ENCODE measurements around the gene TBC1D30.
A peak's percentile ranks its signal among the peaks of the same experiment; 100 is the strongest.

TBC1D30 gene

DNA sequence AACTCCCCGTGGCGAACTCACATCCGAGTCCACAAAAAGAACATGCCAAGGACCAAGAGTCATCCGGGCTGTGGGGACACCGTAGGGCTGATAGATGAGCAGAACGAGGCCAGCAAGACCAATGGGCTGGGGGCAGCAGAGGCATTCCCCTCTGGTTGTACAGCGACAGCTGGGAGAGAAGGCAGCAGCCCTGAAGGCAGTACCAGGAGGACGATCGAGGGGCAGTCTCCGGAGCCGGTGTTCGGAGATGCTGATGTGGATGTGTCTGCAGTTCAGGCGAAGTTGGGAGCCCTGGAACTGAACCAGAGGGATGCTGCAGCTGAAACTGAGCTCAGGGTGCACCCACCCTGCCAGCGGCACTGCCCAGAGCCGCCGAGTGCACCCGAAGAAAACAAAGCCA lies 50.7 kb downstream of the TBC1D30 start:
- Histone ChIP-seq H3K79me1 (ENCODE audit: low read depth, low read length) (no peaks in the 10 kb centered on the region), H3K14ac (ENCODE audit: low read length) (no peak overlapping the region), H3K36me3 (replicated peaks in 1 of 2; ENCODE audit: control insufficient read depth in 2 of 2, insufficient read depth in 2 of 2, low read length in 2 of 2) (no peaks in the 10 kb centered on the region), H3K4me3 (ENCODE audit: low read length in 2 of 2) (no peak overlapping the region), H4K8ac (ENCODE audit: low read depth, low read length) (no peak overlapping the region), H2BK15ac (ENCODE audit: low read length) (no peak overlapping the region), H3K4ac (ENCODE audit: low read length) (no peak overlapping the region), H2BK12ac (ENCODE audit: low read length) (no peak overlapping the region), H2AFZ (ENCODE audit: low read length) (no peak overlapping the region), H3K9me3 (replicated peaks in 1 of 2; ENCODE audit: control insufficient read depth in 2 of 2, insufficient read depth in 1 of 2, low read depth in 1 of 2, low read length in 2 of 2) (peaks cover 0 to 2% of the 10 kb centered on the region in 2 donors), H3K9ac (ENCODE audit: low read depth, low read length, poor library complexity) (peak overlapping the region; percentile 31), H2AK5ac (ENCODE audit: low read depth, low read length) (no peak overlapping the region), H3K4me2 (ENCODE audit: insufficient read depth, low read length, poor library complexity, severe bottlenecking) (no peak overlapping the region), H3K23ac (ENCODE audit: low read depth, low read length, poor library complexity) (no peak overlapping the region), H3K27me3 (ENCODE audit: control insufficient read depth in 3 of 3, insufficient read depth in 3 of 3, low read depth in 1 of 3, low read length in 3 of 3) (no peaks in the 10 kb centered on the region), H3K18ac (ENCODE audit: low read length) (peak overlapping the region; percentile 81), H3K4me1 (ENCODE audit: control insufficient read depth in 2 of 2, insufficient read depth in 1 of 2, low read depth in 1 of 2, low read length in 2 of 2) (no peaks in the 10 kb centered on the region), H2BK120ac (ENCODE audit: low read depth, low read length) (no peak overlapping the region), H2BK5ac (ENCODE audit: low read length) (no peak overlapping the region), H4K91ac (ENCODE audit: low read depth, low read length, poor library complexity) (no peak overlapping the region), H3K27ac (replicated peaks; ENCODE audit: low read length) (no peak overlapping the region)
- no peak for DNase-seq (ENCODE audit: low spot score)
- WGBS, 2 donors (ENCODE audit: extremely low coverage in 2 of 2, insufficient read length in 2 of 2, insufficient replicate concordance in 1 of 2): no CpG with 5 or more reads among the region's 17 CpGs

DNA sequence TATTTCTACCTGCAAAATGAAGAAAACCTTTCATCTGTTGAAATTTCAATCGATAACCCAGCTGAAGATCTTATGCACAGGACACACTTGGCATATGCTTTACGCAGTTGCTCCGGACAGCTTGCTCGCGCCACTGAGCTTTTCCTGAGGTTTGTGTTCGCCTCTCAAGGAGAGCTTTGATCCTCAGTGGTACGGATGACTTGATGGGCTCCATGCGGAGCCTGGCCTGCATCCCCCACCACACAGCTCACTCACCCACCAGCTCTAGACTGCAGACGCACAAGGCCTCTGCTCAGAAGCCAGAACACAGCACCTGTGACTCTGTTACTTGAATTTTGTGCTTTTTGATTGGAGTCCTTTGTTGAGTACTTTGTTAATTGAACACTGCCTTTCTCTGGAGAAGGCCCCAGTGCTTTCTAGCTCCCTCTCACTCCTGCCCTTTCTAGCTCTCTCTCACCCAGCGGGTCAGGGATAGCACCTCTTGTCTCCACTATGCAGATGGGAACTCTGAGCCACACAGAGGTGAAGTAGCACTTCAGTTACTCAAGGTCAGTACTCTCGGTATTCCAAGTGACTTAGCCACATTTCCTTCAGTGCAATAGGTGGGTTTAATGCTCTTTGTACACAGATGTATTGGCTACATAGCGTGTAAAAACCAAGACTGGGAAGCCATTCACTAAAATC lies 52.1 kb downstream of the TBC1D30 start:
- Histone ChIP-seq H2AFZ (ENCODE audit: low read length) (no peak overlapping the region), H3K9ac (ENCODE audit: low read depth, low read length, poor library complexity) (no peak overlapping the region), H3K27me3 (ENCODE audit: control insufficient read depth in 3 of 3, insufficient read depth in 3 of 3, low read depth in 1 of 3, low read length in 3 of 3) (no peaks in the 10 kb centered on the region), H3K4me3 (ENCODE audit: low read length in 2 of 2) (no peak overlapping the region), H3K18ac (ENCODE audit: low read length) (no peak overlapping the region), H3K14ac (ENCODE audit: low read length) (no peak overlapping the region), H3K4me2 (ENCODE audit: insufficient read depth, low read length, poor library complexity, severe bottlenecking) (no peak overlapping the region), H4K91ac (ENCODE audit: low read depth, low read length, poor library complexity) (no peak overlapping the region), H2BK15ac (ENCODE audit: low read length) (no peak overlapping the region), H2BK5ac (ENCODE audit: low read length) (no peak overlapping the region), H2BK120ac (ENCODE audit: low read depth, low read length) (no peak overlapping the region), H3K4ac (ENCODE audit: low read length) (no peak overlapping the region), H3K23ac (ENCODE audit: low read depth, low read length, poor library complexity) (no peak overlapping the region), H2BK12ac (ENCODE audit: low read length) (no peak overlapping the region), H4K8ac (ENCODE audit: low read depth, low read length) (no peak overlapping the region), H3K27ac (replicated peaks; ENCODE audit: low read length) (no peak overlapping the region), H3K36me3 (replicated peaks in 1 of 2; ENCODE audit: control insufficient read depth in 2 of 2, insufficient read depth in 2 of 2, low read length in 2 of 2) (no peaks in the 10 kb centered on the region), H3K9me3 (replicated peaks in 1 of 2; ENCODE audit: control insufficient read depth in 2 of 2, insufficient read depth in 1 of 2, low read depth in 1 of 2, low read length in 2 of 2) (peaks cover 0 to 6% of the 10 kb centered on the region in 2 donors), H2AK5ac (ENCODE audit: low read depth, low read length) (no peak overlapping the region), H3K79me1 (ENCODE audit: low read depth, low read length) (no peaks in the 10 kb centered on the region), H3K4me1 (ENCODE audit: control insufficient read depth in 2 of 2, insufficient read depth in 1 of 2, low read depth in 1 of 2, low read length in 2 of 2) (no peaks in the 10 kb centered on the region)
- no peak for DNase-seq (ENCODE audit: low spot score)
- WGBS, 2 donors (ENCODE audit: extremely low coverage in 2 of 2, insufficient read length in 2 of 2, insufficient replicate concordance in 1 of 2): no CpG with 5 or more reads among the region's 12 CpGs

DNA sequence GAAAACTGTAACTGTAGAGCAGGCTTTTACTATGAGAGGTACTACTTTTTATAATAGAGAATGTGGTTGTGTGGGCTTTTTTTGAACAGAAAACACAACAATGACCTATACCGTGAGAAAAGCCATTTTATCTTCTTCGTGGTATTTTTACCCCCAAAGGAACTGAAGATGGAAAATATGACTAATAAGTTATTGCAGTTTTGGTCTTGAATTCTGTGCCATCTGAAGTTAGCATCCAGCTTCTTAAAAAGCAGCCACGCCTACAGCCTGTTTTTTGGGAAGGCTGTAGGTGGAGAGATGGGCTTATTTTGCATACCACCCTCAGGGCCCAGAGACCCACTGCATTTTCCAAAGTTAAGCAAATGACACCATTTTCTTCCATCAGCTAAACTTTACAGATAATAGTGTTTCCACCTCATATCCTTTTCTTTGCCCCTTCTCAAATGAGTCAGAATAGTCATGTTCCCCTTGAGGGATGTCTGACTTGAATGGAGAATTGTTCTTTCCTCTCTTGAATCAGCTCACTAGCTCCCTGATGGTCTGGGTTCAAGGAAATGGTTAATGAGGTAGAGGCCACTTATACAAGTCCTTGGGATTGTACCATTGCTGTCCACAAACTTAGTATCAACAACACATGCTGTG lies 53.0 kb downstream of the TBC1D30 start:
- Histone ChIP-seq H3K9me3 (replicated peaks in 1 of 2; ENCODE audit: control insufficient read depth in 2 of 2, insufficient read depth in 1 of 2, low read depth in 1 of 2, low read length in 2 of 2) (peaks cover 0 to 6% of the 10 kb centered on the region in 2 donors), H2AK5ac (ENCODE audit: low read depth, low read length) (no peak overlapping the region), H3K79me1 (ENCODE audit: low read depth, low read length) (no peaks in the 10 kb centered on the region), H2BK120ac (ENCODE audit: low read depth, low read length) (no peak overlapping the region), H3K18ac (ENCODE audit: low read length) (no peak overlapping the region), H3K27me3 (ENCODE audit: control insufficient read depth in 3 of 3, insufficient read depth in 3 of 3, low read depth in 1 of 3, low read length in 3 of 3) (no peaks in the 10 kb centered on the region), H2BK5ac (ENCODE audit: low read length) (no peak overlapping the region), H3K4ac (ENCODE audit: low read length) (no peak overlapping the region), H3K27ac (replicated peaks; ENCODE audit: low read length) (no peak overlapping the region), H3K4me2 (ENCODE audit: insufficient read depth, low read length, poor library complexity, severe bottlenecking) (no peak overlapping the region), H4K8ac (ENCODE audit: low read depth, low read length) (no peak overlapping the region), H3K4me3 (ENCODE audit: low read length in 2 of 2) (no peak overlapping the region), H2BK12ac (ENCODE audit: low read length) (no peak overlapping the region), H3K14ac (ENCODE audit: low read length) (no peak overlapping the region), H3K23ac (ENCODE audit: low read depth, low read length, poor library complexity) (no peak overlapping the region), H2BK15ac (ENCODE audit: low read length) (no peak overlapping the region), H2AFZ (ENCODE audit: low read length) (no peak overlapping the region), H3K4me1 (ENCODE audit: control insufficient read depth in 2 of 2, insufficient read depth in 1 of 2, low read depth in 1 of 2, low read length in 2 of 2) (no peaks in the 10 kb centered on the region), H4K91ac (ENCODE audit: low read depth, low read length, poor library complexity) (no peak overlapping the region), H3K9ac (ENCODE audit: low read depth, low read length, poor library complexity) (no peak overlapping the region), H3K36me3 (replicated peaks in 1 of 2; ENCODE audit: control insufficient read depth in 2 of 2, insufficient read depth in 2 of 2, low read length in 2 of 2) (no peaks in the 10 kb centered on the region)
- no peak for DNase-seq (ENCODE audit: low spot score)
- no CpG with 5 or more reads among the region's 3 CpGs for WGBS, 2 donors (ENCODE audit: extremely low coverage in 2 of 2, insufficient read length in 2 of 2, insufficient replicate concordance in 1 of 2)

DNA sequence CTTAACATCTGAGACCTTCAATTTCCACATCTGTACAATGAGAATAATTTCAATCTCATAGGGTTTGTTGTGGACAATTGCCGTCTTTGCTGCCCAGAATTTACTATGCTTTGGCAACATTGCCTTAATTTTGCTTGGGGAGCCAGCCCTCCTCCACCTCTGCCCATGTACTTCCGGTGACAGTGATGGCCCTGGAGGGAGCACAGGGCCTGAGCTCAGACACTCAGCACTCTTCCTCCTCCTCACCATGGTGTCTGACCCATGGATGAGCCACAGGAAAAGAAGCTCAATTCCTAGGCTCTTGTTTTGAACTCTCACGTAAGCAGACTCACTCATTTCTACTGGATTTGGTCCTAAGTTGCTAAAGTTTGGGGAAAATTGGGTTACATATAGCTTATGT lies 58.2 kb downstream of the TBC1D30 start:
- Histone ChIP-seq H3K4me2 (ENCODE audit: insufficient read depth, low read length, poor library complexity, severe bottlenecking) (no peak overlapping the region), H3K27ac (replicated peaks; ENCODE audit: low read length) (no peak overlapping the region), H3K14ac (ENCODE audit: low read length) (no peak overlapping the region), H3K27me3 (ENCODE audit: control insufficient read depth in 3 of 3, insufficient read depth in 3 of 3, low read depth in 1 of 3, low read length in 3 of 3) (no peaks in the 10 kb centered on the region), H4K91ac (ENCODE audit: low read depth, low read length, poor library complexity) (no peak overlapping the region), H3K9me3 (replicated peaks in 1 of 2; ENCODE audit: control insufficient read depth in 2 of 2, insufficient read depth in 1 of 2, low read depth in 1 of 2, low read length in 2 of 2) (peaks cover 0 to 6% of the 10 kb centered on the region in 2 donors), H3K4ac (ENCODE audit: low read length) (no peak overlapping the region), H3K23ac (ENCODE audit: low read depth, low read length, poor library complexity) (no peak overlapping the region), H3K9ac (ENCODE audit: low read depth, low read length, poor library complexity) (no peak overlapping the region), H2BK15ac (ENCODE audit: low read length) (no peak overlapping the region), H4K8ac (ENCODE audit: low read depth, low read length) (no peak overlapping the region), H3K4me1 (ENCODE audit: control insufficient read depth in 2 of 2, insufficient read depth in 1 of 2, low read depth in 1 of 2, low read length in 2 of 2) (no peaks in the 10 kb centered on the region), H2BK5ac (ENCODE audit: low read length) (no peak overlapping the region), H3K79me1 (ENCODE audit: low read depth, low read length) (no peaks in the 10 kb centered on the region), H2AFZ (ENCODE audit: low read length) (no peak overlapping the region), H3K36me3 (replicated peaks in 1 of 2; ENCODE audit: control insufficient read depth in 2 of 2, insufficient read depth in 2 of 2, low read length in 2 of 2) (no peaks in the 10 kb centered on the region), H2BK120ac (ENCODE audit: low read depth, low read length) (no peak overlapping the region), H3K18ac (ENCODE audit: low read length) (no peak overlapping the region), H2BK12ac (ENCODE audit: low read length) (no peak overlapping the region), H3K4me3 (ENCODE audit: low read length in 2 of 2) (no peak overlapping the region), H2AK5ac (ENCODE audit: low read depth, low read length) (no peak overlapping the region)
- WGBS, 2 donors (ENCODE audit: extremely low coverage in 2 of 2, insufficient read length in 2 of 2, insufficient replicate concordance in 1 of 2): no CpG with 5 or more reads among the region's 3 CpGs
- DNase-seq (ENCODE audit: low spot score): no peak
